Neural progenitor cell (in vitro differentiated cells): Measurements from ENCODE around the gene CCNY.

Experiments used
- CTCF ChIP-seq: fragments of 200-600 bp; sonication (generic); IDR thresholded peaks from 2 replicates; pipeline ENCODE4 v1.5.1; 2017; ENCODE audit warnings: antibody characterized with exemption, mild to moderate bottlenecking
- EZH2 ChIP-seq: fragments of 200-600 bp; sonication (generic); IDR thresholded peaks from 2 replicates; pipeline ENCODE4 v1.6.1; 2017; ENCODE audit warnings: antibody characterized with exemption, mild to moderate bottlenecking, moderate library complexity
- EZH2phosphoT487 ChIP-seq: fragments of 200-600 bp; sonication (generic); IDR thresholded peaks from 2 replicates; pipeline ENCODE4 v1.6.1; 2017; ENCODE audit warnings: antibody characterized with exemption

- TF ChIP-seq CTCF (peak; percentile 100), EZH2 (no peak), EZH2phosphoT487 (no peak)
These were observed 227.1 kb downstream of the CCNY start for GRCh38 chr10:35563261-35563891.
